GM23338 (cell line): ENCODE measurements around the gene DDR2.

Experiments used
- CREB1 ChIP-seq: fragments of 250-450 bp; sonication (Bioruptor Pico); IDR thresholded peaks from 2 replicates; pipeline ENCODE4 v1.5.0; 2020; ENCODE audit warnings: low read depth, mild to moderate bottlenecking, moderate library complexity
- EZH2 ChIP-seq: fragments of 200-600 bp; sonication (generic); IDR thresholded peaks from one replicate; pipeline ENCODE4 v1.8.0; 2017; ENCODE audit warnings: antibody characterized with exemption, mild to moderate bottlenecking, low read depth; ENCODE audit not compliant: unreplicated experiment
- POLR2AphosphoS5 ChIP-seq: IDR thresholded peaks from 2 replicates; pipeline ENCODE4 v1.6.1; 2016; ENCODE audit warnings: antibody characterized with exemption, low read depth
- TF ChIP-seq, protein P1 (sequence below), 2 experiments: fragments of 200-600 bp in 1 of 2; sonication (generic) in 1 of 2; conservative IDR thresholded peaks; 2 replicates each; pipeline versions ENCODE4 v1.5.1 to v1.6.1; 2016 to 2017; ENCODE audit warnings: antibody characterized with exemption in 2 of 2, low read depth in 2 of 2, mild to moderate bottlenecking in 2 of 2, moderate library complexity in 1 of 2
- TF ChIP-seq, protein P2 (sequence below): IDR thresholded peaks from 2 replicates; pipeline ENCODE4 v1.6.1; 2016; ENCODE audit warnings: antibody characterized with exemption

DNA sequence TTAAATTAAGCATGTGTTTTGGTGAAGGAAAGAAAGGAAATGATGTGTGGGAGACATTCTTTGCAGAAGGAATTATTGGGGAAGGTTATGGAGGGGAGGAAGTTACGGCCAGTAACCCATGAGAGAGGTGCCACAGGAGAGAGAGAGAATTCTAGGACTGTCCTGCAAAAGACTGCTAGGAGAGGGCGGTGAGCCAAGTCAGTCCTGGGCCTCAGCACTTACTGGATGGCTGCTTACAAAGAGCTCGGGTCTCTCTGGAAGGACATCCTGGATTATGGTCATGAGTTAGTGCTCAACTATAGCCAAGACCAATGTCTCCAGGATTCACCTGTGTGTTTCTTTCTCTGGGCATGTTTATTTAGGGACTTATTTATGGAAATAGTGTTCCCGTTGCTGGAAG, 83.9 kb downstream of the DDR2 start:
- TF ChIP-seq, protein P1, sequence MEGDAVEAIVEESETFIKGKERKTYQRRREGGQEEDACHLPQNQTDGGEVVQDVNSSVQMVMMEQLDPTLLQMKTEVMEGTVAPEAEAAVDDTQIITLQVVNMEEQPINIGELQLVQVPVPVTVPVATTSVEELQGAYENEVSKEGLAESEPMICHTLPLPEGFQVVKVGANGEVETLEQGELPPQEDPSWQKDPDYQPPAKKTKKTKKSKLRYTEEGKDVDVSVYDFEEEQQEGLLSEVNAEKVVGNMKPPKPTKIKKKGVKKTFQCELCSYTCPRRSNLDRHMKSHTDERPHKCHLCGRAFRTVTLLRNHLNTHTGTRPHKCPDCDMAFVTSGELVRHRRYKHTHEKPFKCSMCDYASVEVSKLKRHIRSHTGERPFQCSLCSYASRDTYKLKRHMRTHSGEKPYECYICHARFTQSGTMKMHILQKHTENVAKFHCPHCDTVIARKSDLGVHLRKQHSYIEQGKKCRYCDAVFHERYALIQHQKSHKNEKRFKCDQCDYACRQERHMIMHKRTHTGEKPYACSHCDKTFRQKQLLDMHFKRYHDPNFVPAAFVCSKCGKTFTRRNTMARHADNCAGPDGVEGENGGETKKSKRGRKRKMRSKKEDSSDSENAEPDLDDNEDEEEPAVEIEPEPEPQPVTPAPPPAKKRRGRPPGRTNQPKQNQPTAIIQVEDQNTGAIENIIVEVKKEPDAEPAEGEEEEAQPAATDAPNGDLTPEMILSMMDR (conservative IDR thresholded peaks at IDR 0.05; ENCODE audit: low read depth in 2 of 2) = no peak
- TF ChIP-seq EZH2 (no peak), POLR2AphosphoS5 (no peak), CREB1 (no peak)
- TF ChIP-seq, protein P2, sequence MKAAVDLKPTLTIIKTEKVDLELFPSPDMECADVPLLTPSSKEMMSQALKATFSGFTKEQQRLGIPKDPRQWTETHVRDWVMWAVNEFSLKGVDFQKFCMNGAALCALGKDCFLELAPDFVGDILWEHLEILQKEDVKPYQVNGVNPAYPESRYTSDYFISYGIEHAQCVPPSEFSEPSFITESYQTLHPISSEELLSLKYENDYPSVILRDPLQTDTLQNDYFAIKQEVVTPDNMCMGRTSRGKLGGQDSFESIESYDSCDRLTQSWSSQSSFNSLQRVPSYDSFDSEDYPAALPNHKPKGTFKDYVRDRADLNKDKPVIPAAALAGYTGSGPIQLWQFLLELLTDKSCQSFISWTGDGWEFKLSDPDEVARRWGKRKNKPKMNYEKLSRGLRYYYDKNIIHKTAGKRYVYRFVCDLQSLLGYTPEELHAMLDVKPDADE = no peak
